K562 (cell line): ENCODE measurements around the gene DLGAP1. TPM values are rescaled to one million over a fixed set of nuclear protein-coding genes. Genes with fewer than 3 reads are reported as not detected.

Source experiments
- ATAC-seq: fragments of 200-7000 bp; cut with Tn5 transposase; 3 replicates; pipeline ENCODE4 v1.9.1; 2020; ENCODE audit warnings: moderate library complexity
- BruUV-seq: library from RNA; stranded (reverse); fragments of 400-500 nt; replicated peaks from 2 replicates; lab custom pipeline; 2021; lab: Mats Ljungman, UMichigan
- CTCF ChIA-PET: fragments of 300-600 bp; formaldehyde crosslinking; extraction: SDS; loops from one replicate; lab custom pipeline; 2021; ENCODE audit warnings: low intra/inter-chr PET ratio; lab: Yijun Ruan, JAX
- POLR2A ChIA-PET: fragments of 300-600, 350-650 bp; sonication (Branson Sonifier 250); formaldehyde crosslinking; extraction: SDS; loops from one replicate; lab custom pipeline; 2021; ENCODE audit warnings: antibody characterized with exemption, inconsistent platforms; lab: Yijun Ruan, JAX
- DNase-seq, 4 experiments: peaks; one replicate each; pipeline versions ENCODE4 v3.0.0 to v3.0.0-alpha.2; 2011 to 2018; ENCODE audit warnings: low spot score in 3 of 4, mixed read lengths in 3 of 4; ENCODE audit errors: extremely low read depth in 1 of 4
- FAIRE-seq: peaks from 2 replicates; lab custom pipeline; 2011; peaks lifted over from hg19 to GRCh38; lab: Jason Lieb, UNC
- H2AFZ ChIP-seq: 2 replicates; pipeline ENCODE4 v1.6.0; 2011; ENCODE audit warnings: low read depth, low read length, control low read depth, inconsistent platforms
- H3K27ac ChIP-seq: fragments of 200-600 bp; 3 replicates; pipeline ENCODE4 v1.8.0; 2011; ENCODE audit warnings: low read depth, mild to moderate bottlenecking, control low read depth, inconsistent platforms, low read length, moderate library complexity, mixed read lengths; ENCODE audit errors: extremely low read depth
- H3K27me3 ChIP-seq, 2 experiments: fragments of 300-600 bp in 1 of 2; 2 replicates in 1 of 2; 3 replicates in 1 of 2; pipeline versions ENCODE4 v1.6.0 to v1.8.0; 2011; ENCODE audit warnings: inconsistent platforms in 2 of 2, low read length in 2 of 2, mild to moderate bottlenecking in 1 of 2, mixed read lengths in 1 of 2, moderate library complexity in 1 of 2; ENCODE audit not compliant: control insufficient read depth in 2 of 2, insufficient read depth in 2 of 2
- H3K36me3 ChIP-seq: fragments of 300-600 bp; 3 replicates; pipeline ENCODE4 v1.8.0; 2011; ENCODE audit warnings: mild to moderate bottlenecking, low read length, inconsistent platforms; ENCODE audit not compliant: control insufficient read depth, insufficient read depth
- H3K4me1 ChIP-seq, 2 experiments: fragments of 200-600 bp in 1 of 2; replicated peaks in 1 of 2; 2 replicates in 1 of 2; 3 replicates in 1 of 2; pipeline versions ENCODE4 v1.5.1 to v1.8.0; 2011; ENCODE audit warnings: inconsistent platforms in 2 of 2, low read length in 2 of 2, mild to moderate bottlenecking in 1 of 2, mixed read lengths in 1 of 2, moderate library complexity in 1 of 2; ENCODE audit not compliant: control insufficient read depth in 2 of 2, insufficient read depth in 2 of 2
- H3K4me2 ChIP-seq: 2 replicates; pipeline ENCODE4 v1.6.1; 2011; ENCODE audit warnings: low read length, control low read depth, inconsistent platforms, mixed read lengths; ENCODE audit not compliant: insufficient read depth
- H3K4me3 ChIP-seq: fragments of 200-600 bp; sonication (generic), shearing (Covaris generic); 2 replicates; pipeline ENCODE4 v1.5.1; 2016; ENCODE audit warnings: control low read depth, inconsistent platforms
- H3K79me2 ChIP-seq: fragments of 200-600 bp; 3 replicates; pipeline ENCODE4 v1.8.0; 2011; ENCODE audit warnings: low read length, inconsistent platforms; ENCODE audit not compliant: control insufficient read depth, insufficient read depth
- H3K9ac ChIP-seq, 2 experiments: 2 replicates each; pipeline versions ENCODE4 v1.6.0 to v1.6.1; 2011; ENCODE audit warnings: low read depth in 2 of 2, low read length in 2 of 2, control low read depth in 1 of 2, inconsistent platforms in 1 of 2, mild to moderate bottlenecking in 1 of 2, mixed read lengths in 1 of 2; ENCODE audit not compliant: insufficient read depth in 1 of 2
- H3K9me1 ChIP-seq: one replicate; pipeline ENCODE4 v1.6.0; 2011; ENCODE audit warnings: inconsistent platforms, mild to moderate bottlenecking, low read length, moderate library complexity; ENCODE audit not compliant: control insufficient read depth, insufficient read depth
- H3K9me3 ChIP-seq: replicated peaks from 2 replicates; pipeline ENCODE4 v1.5.1; 2011; ENCODE audit warnings: low read depth, low read length, inconsistent platforms; ENCODE audit not compliant: control insufficient read depth, insufficient read depth
- H4K20me1 ChIP-seq: replicated peaks from 2 replicates; pipeline ENCODE4 v1.6.1; 2011; ENCODE audit warnings: low read length, inconsistent platforms, mixed read lengths; ENCODE audit not compliant: control insufficient read depth, insufficient read depth
- IRF9 ChIP-seq: fragments of 450-650 bp; IDR thresholded peaks from 2 replicates; pipeline ENCODE4 v1.6.1; 2016; ENCODE audit warnings: missing biosample characterization, missing genetic modification characterization
- ZMIZ1 ChIP-seq, 2 experiments: fragments of 150-350 bp in 1 of 2; IDR thresholded peaks; 2 replicates each; pipeline ENCODE4 v1.6.1; 2012 to 2016; ENCODE audit warnings: low read depth in 2 of 2, low read length in 2 of 2, mild to moderate bottlenecking in 1 of 2, moderate library complexity in 1 of 2
- ZNF232 ChIP-seq: sonication (generic); formaldehyde crosslinking; IDR thresholded peaks from 2 replicates; pipeline ENCODE4 v1.8.0; 2022; ENCODE audit warnings: mild to moderate bottlenecking, missing genetic modification reagents
- ZNF280B ChIP-seq: fragments of 250-450 bp; sonication (Bioruptor Pico); IDR thresholded peaks from 2 replicates; pipeline ENCODE4 v1.5.1; 2021; ENCODE audit warnings: mild to moderate bottlenecking
- ZNF609 ChIP-seq: sonication (generic); formaldehyde crosslinking; IDR thresholded peaks from 2 replicates; pipeline ENCODE4 v1.8.1; 2023; ENCODE audit warnings: missing genetic modification reagents, mild to moderate bottlenecking, borderline replicate concordance
- WGBS: fragments of 100-300 bp; shearing (Covaris generic); methylation state at CpG from one replicate; pipeline ENCODE4 v1.1.6; 2016; ENCODE audit warnings: low coverage, mixed read lengths; ENCODE audit not compliant: insufficient coverage; ENCODE audit errors: missing lambda C conversion rate; 5-methylcytosine and 5-hydroxymethylcytosine counted together
- in situ Hi-C: fragments of 300-500 bp; cut with MboI; formaldehyde crosslinking; loops from 4 replicates; pipeline ENCODE4 v1.15.0; 2018; ENCODE audit warnings: inconsistent platforms, mixed read lengths
- intact Hi-C: fragments of 100-400 bp; cut with micrococcal nuclease; formaldehyde crosslinking; loops from 2 replicates; pipeline ENCODE4 v1.14.2; 2022
- polyA plus RNA-seq, 8 experiments: library from polyadenylated mRNA; depleted of rRNA in 4 of 8; stranded (reverse) in 5 of 8; unstranded in 3 of 8; fragments of >200 nt; fragmentation: Nextera tagmentation in 2 of 8; fragmentation: Illumina TruSeq in 1 of 8; extraction: Ambion mirVana in 2 of 8; extraction: Trizol in 1 of 8; gene quantifications; 2 replicates each; pipeline versions ENCODE4 v1.2.1 to v1.2.3, GENCODE V29; 2011 to 2014; ENCODE audit warnings: inconsistent platforms in 1 of 8, missing spikeins in 1 of 8
- total RNA-seq, 7 experiments: library from RNA; depleted of rRNA in 6 of 7; stranded (reverse); fragments of >200 nt in 6 of 7; fragmentation: Illumina TruSeq in 2 of 7; extraction: Trizol in 2 of 7; gene quantifications; 2 replicates each; pipeline versions ENCODE4 v1.2.1 to v1.2.3, GENCODE V29; 2011 to 2021; ENCODE audit warnings: low replicate concordance in 1 of 7

Gene DLGAP1
- total and polyA plus RNA-seq, 9 of the 15 experiments (the other 6 are each of a cell fraction or from before 2014, with no cell fraction given), result 0.04 to 0.22 (median 0.08) TPM

GRCh38 chr18:4438938-4439337, 16.2 kb downstream of the DLGAP1 start (continued):
- TF ChIP-seq IRF9 (tag), result no peak
- TF ChIP-seq, all 486 proteins: peak for 0

- no TSS peak for BruUV-seq
- intact Hi-C loops, result no loop called here
- no peaks in the 10 kb centered on the region for H3K27me3 ChIP-seq
- no peaks in the 10 kb centered on the region for H3K9me3 ChIP-seq
- H4K20me1 ChIP-seq, result no peaks in the 10 kb centered on the region
- in situ Hi-C loops, result no loop called here
- no peak overlapping the region for H3K27ac ChIP-seq
- H3K4me3 ChIP-seq, result no peak overlapping the region
- H3K9me1 ChIP-seq, result no peaks in the 10 kb centered on the region
- ATAC-seq, result no peak
- H3K9ac ChIP-seq, result no peak overlapping the region
- no peak overlapping the region for H2AFZ ChIP-seq
- FAIRE-seq, result no peak
- 0% methylated on average over 1 of the region's 1 CpG for WGBS
- no peaks in the 10 kb centered on the region for H3K79me2 ChIP-seq
- ChIA-PET CTCF (no interaction called here), POLR2A (no interaction called here)
- DNase-seq, result no peak
- H3K36me3 ChIP-seq, result no peaks in the 10 kb centered on the region
- H3K4me2 ChIP-seq, result no peak overlapping the region
- H3K4me1 ChIP-seq, result no peaks in the 10 kb centered on the region
- no peak for TF ChIP-seq ZNF232 (CRISPR knock-in tag)
- TF ChIP-seq ZNF280B (CRISPR knock-in tag), result no peak
- no peak for TF ChIP-seq ZNF609 (CRISPR knock-in tag)
- TF ChIP-seq ZMIZ1 (IDR thresholded peaks at IDR 0.05; ENCODE audit: low read depth in 2 of 2, low read length in 2 of 2), result no peak
Measured at GRCh38 chr18:4433717-4434116, 21.4 kb downstream of the DLGAP1 start.
